DOHH2 (cell line): Measurements from ENCODE around the gene CATSPERB.

Experiments used
- H3F3A ChIP-seq: fragments of 200-600 bp; sonication (generic), shearing (Covaris generic); 2 replicates; pipeline ENCODE4 v1.6.0; 2016; ENCODE audit warnings: antibody characterized with exemption, mild to moderate bottlenecking; ENCODE audit not compliant: control insufficient read depth, insufficient read depth
- H3K27ac ChIP-seq: fragments of 200-600 bp; sonication (generic); 2 replicates; pipeline ENCODE4 v1.5.1; 2014; ENCODE audit warnings: low read depth, mild to moderate bottlenecking, low read length, moderate library complexity
- H3K27me3 ChIP-seq: fragments of 200-600 bp; sonication (generic); 2 replicates; pipeline ENCODE4 v1.6.1; 2014; ENCODE audit warnings: mild to moderate bottlenecking, low read length, mixed read lengths; ENCODE audit not compliant: control insufficient read depth
- H3K36me3 ChIP-seq: fragments of 200-600 bp; sonication (generic); 2 replicates; pipeline ENCODE4 v1.6.1; 2014; ENCODE audit warnings: mild to moderate bottlenecking, low read length, moderate library complexity, mixed read lengths; ENCODE audit not compliant: control insufficient read depth
- H3K4me1 ChIP-seq: fragments of 200-600 bp; sonication (generic); 2 replicates; pipeline ENCODE4 v1.6.1; 2014; ENCODE audit warnings: mild to moderate bottlenecking, low read length, mixed read lengths; ENCODE audit not compliant: control insufficient read depth
- H3K4me2 ChIP-seq: fragments of 200-600 bp; sonication (generic); 2 replicates; pipeline ENCODE4 v1.6.0; 2014; ENCODE audit warnings: mild to moderate bottlenecking, low read length, moderate library complexity
- H3K4me3 ChIP-seq: fragments of 200-600 bp; sonication (generic); 2 replicates; pipeline ENCODE4 v1.5.1; 2014; ENCODE audit warnings: mild to moderate bottlenecking, low read length, mixed read lengths
- H3K79me2 ChIP-seq: fragments of 200-600 bp; sonication (generic); 2 replicates; pipeline ENCODE4 v1.6.1; 2014; ENCODE audit warnings: mild to moderate bottlenecking, low read length, mixed read lengths; ENCODE audit not compliant: control insufficient read depth
- H3K9me2 ChIP-seq: fragments of 200-600 bp; sonication (generic); replicated peaks from 2 replicates; pipeline ENCODE4 v1.6.1; 2014; ENCODE audit warnings: mild to moderate bottlenecking, low read length, mixed read lengths; ENCODE audit not compliant: control insufficient read depth
- H3K9me3 ChIP-seq: fragments of 200-600 bp; sonication (generic); 2 replicates; pipeline ENCODE4 v1.6.1; 2014; ENCODE audit warnings: antibody characterized with exemption, low read length, mixed read lengths; ENCODE audit not compliant: control insufficient read depth, insufficient read depth
- H4K20me1 ChIP-seq: fragments of 200-600 bp; sonication (generic); 2 replicates; pipeline ENCODE4 v1.6.0; 2014; ENCODE audit warnings: low read depth, mild to moderate bottlenecking, antibody characterized with exemption, low read length, moderate library complexity; ENCODE audit not compliant: control insufficient read depth, insufficient read depth
- EZH2phosphoT487 ChIP-seq: fragments of 200-600 bp; sonication (generic); IDR thresholded peaks from 2 replicates; pipeline ENCODE4 v1.6.1; 2017; ENCODE audit warnings: borderline replicate concordance, mild to moderate bottlenecking, antibody characterized with exemption, low read length, moderate library complexity, mixed read lengths
- TF ChIP-seq, protein P1 (sequence below): fragments of 200-600 bp; sonication (generic); IDR thresholded peaks from one replicate; pipeline ENCODE4 v1.5.1; 2014; ENCODE audit warnings: antibody characterized with exemption, mild to moderate bottlenecking, low read depth, low read length; ENCODE audit not compliant: poor library complexity, severe bottlenecking

CATSPERB gene

DNA sequence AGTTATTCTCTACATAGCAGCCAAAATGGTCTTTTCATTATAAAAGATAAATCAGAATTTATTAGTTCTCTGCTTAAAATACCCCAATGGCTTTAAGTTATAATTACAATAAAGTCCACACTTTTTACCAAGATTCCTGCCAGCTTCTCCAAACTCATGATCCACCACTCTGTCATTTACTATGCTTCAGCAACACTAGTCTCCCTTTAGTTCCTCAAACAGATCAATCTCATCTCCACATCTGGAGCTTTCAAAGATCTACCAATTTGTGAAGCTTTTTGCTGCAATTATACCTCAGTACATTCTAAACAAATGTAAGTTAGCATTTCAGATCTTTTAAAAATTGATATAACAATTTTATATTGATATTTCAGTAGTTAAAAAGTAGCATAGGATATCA is 24.9 kb downstream of the CATSPERB start:
- 0 out of 2 replicates have a peak, but pooled peaks cover 3% of the 10 kb centered on the region for H3K9me3 ChIP-seq
- no peaks in the 10 kb centered on the region for H3K79me2 ChIP-seq
- no peaks in the 10 kb centered on the region for H3F3A ChIP-seq
- no peaks in the 10 kb centered on the region for H3K9me2 ChIP-seq
- H3K4me3 ChIP-seq, result no peak overlapping the region
- H3K4me1 ChIP-seq, result no peaks in the 10 kb centered on the region
- TF ChIP-seq, protein P1, sequence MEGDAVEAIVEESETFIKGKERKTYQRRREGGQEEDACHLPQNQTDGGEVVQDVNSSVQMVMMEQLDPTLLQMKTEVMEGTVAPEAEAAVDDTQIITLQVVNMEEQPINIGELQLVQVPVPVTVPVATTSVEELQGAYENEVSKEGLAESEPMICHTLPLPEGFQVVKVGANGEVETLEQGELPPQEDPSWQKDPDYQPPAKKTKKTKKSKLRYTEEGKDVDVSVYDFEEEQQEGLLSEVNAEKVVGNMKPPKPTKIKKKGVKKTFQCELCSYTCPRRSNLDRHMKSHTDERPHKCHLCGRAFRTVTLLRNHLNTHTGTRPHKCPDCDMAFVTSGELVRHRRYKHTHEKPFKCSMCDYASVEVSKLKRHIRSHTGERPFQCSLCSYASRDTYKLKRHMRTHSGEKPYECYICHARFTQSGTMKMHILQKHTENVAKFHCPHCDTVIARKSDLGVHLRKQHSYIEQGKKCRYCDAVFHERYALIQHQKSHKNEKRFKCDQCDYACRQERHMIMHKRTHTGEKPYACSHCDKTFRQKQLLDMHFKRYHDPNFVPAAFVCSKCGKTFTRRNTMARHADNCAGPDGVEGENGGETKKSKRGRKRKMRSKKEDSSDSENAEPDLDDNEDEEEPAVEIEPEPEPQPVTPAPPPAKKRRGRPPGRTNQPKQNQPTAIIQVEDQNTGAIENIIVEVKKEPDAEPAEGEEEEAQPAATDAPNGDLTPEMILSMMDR, result no peak
- no peak for TF ChIP-seq EZH2phosphoT487
- H3K27me3 ChIP-seq, result peaks cover 6% of the 10 kb centered on the region; the same call in 1 of the 2 replicates
- no peak overlapping the region for H3K27ac ChIP-seq
- no peaks in the 10 kb centered on the region for H3K36me3 ChIP-seq
- no peaks in the 10 kb centered on the region for H4K20me1 ChIP-seq
- no peak overlapping the region for H3K4me2 ChIP-seq

DNA sequence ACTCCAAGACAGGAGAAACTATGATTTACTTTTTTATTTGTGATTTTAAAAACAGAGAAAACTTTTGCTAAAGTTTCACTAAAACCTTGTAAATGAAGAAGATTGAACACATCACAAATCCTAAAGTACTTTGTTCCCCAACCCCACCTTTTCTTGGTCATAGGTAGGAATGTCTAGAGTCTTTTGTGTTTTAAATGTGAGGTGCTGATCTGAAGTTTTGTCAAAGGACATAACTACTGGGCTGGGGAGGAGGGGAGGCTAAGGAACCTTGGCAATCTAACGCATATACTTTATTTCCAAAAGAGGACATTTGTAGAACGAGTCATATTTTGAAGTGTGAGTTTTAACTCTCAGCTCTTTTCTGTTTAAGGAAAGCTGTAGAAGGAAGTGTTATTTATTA is 37.2 kb downstream of the CATSPERB start:
- no peak overlapping the region for H3K4me3 ChIP-seq
- no peaks in the 10 kb centered on the region for H3K79me2 ChIP-seq
- no peak overlapping the region for H3K27ac ChIP-seq
- no peak overlapping the region for H3K4me2 ChIP-seq
- H3K9me2 ChIP-seq, result no peaks in the 10 kb centered on the region
- H3K4me1 ChIP-seq, result no peaks in the 10 kb centered on the region
- H3K27me3 ChIP-seq, result no peaks in the 10 kb centered on the region
- TF ChIP-seq EZH2phosphoT487, result no peak
- TF ChIP-seq, protein P1, result no peak
- H3F3A ChIP-seq, result no peaks in the 10 kb centered on the region
- H4K20me1 ChIP-seq, result no peaks in the 10 kb centered on the region
- H3K36me3 ChIP-seq, result no peaks in the 10 kb centered on the region
- H3K9me3 ChIP-seq, result peaks cover 7% of the 10 kb centered on the region; the same call in 1 of the 2 replicates

DNA sequence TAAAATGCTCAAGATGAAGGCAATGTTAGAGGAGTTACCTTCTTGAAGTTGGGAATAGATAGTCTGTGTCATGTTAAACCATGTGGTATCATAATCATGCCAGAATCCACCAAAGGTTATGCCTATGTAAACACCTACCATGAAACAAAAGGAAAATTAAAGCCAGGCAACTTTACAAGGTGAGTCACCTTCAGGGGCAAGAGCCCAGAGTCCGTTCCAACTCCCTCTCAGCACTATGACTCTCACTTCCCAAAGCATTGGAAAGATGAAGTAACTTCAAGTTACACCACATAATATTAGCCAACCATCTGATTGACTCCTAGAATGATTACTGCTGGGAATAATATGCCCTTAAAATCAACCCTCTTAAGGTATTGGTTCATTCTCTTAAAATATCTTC is 38.5 kb downstream of the CATSPERB start:
- H3K4me3 ChIP-seq, result no peak overlapping the region
- H3K4me2 ChIP-seq, result no peak overlapping the region
- no peaks in the 10 kb centered on the region for H3K4me1 ChIP-seq
- H3K9me2 ChIP-seq, result no peaks in the 10 kb centered on the region
- H3K36me3 ChIP-seq, result no peaks in the 10 kb centered on the region
- no peaks in the 10 kb centered on the region for H3K79me2 ChIP-seq
- H3K9me3 ChIP-seq, result peaks cover 7% of the 10 kb centered on the region; the same call in 1 of the 2 replicates
- no peaks in the 10 kb centered on the region for H3K27me3 ChIP-seq
- H4K20me1 ChIP-seq, result no peaks in the 10 kb centered on the region
- TF ChIP-seq EZH2phosphoT487, result no peak
- TF ChIP-seq, protein P1, result no peak
- H3F3A ChIP-seq, result no peaks in the 10 kb centered on the region
- no peak overlapping the region for H3K27ac ChIP-seq
